Skeletal muscle satellite cell (primary cell): ENCODE results near the gene ASTN1.

ENCODE experiments used
- H3K27me3 ChIP-seq: 2 replicates; pipeline ENCODE4 v1.7.0; 2013; ENCODE audit warnings: low read length; ENCODE audit not compliant: control insufficient read depth, insufficient read depth
- H3K36me3 ChIP-seq: 2 replicates; pipeline ENCODE4 v1.7.0; 2013; ENCODE audit warnings: mild to moderate bottlenecking, control low read depth, low read length; ENCODE audit not compliant: insufficient read depth
- H3K4me1 ChIP-seq: 2 replicates; pipeline ENCODE4 v1.7.0; 2013; ENCODE audit warnings: low read length; ENCODE audit not compliant: control insufficient read depth, insufficient read depth
- H3K4me2 ChIP-seq: 2 replicates; pipeline ENCODE4 v1.7.0; 2013; ENCODE audit warnings: mild to moderate bottlenecking, low read length
- H3K4me3 ChIP-seq: 2 replicates; pipeline ENCODE4 v1.7.0; 2013; ENCODE audit warnings: low read length
- H3K9ac ChIP-seq: 2 replicates; pipeline ENCODE4 v1.7.0; 2013; ENCODE audit warnings: mild to moderate bottlenecking, low read depth, low read length, moderate library complexity
- H3K9me3 ChIP-seq: replicated peaks from 2 replicates; pipeline ENCODE4 v1.7.0; 2013; ENCODE audit warnings: mild to moderate bottlenecking, control low read depth, low read length

ASTN1 gene

DNA sequence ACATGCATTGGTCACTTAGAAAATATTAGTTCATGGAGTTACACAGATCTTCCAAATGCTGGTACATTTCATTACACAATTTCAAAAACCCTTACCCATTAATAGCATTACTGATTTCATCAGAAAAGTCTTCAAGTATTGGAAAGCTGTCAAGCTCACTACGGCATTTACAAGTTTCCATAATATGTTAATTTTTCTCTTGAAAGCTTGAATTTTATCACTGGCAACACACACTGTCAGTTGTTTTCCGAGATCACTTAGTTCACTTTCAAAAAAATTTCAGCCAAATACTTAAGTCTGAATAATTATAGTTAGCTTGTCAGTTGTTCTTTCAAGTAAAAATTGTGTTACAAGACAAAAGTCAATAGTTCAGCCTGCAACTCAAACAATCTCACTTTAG, 18.0 kb downstream of the ASTN1 start:
- peaks cover 12% of the 10 kb centered on the region for H3K27me3 ChIP-seq
- H3K36me3 ChIP-seq = no peaks in the 10 kb centered on the region
- H3K4me3 ChIP-seq = no peak overlapping the region
- H3K4me2 ChIP-seq = no peak overlapping the region
- no peaks in the 10 kb centered on the region for H3K4me1 ChIP-seq
- no peaks in the 10 kb centered on the region for H3K9me3 ChIP-seq
- H3K9ac ChIP-seq = no peak overlapping the region

DNA sequence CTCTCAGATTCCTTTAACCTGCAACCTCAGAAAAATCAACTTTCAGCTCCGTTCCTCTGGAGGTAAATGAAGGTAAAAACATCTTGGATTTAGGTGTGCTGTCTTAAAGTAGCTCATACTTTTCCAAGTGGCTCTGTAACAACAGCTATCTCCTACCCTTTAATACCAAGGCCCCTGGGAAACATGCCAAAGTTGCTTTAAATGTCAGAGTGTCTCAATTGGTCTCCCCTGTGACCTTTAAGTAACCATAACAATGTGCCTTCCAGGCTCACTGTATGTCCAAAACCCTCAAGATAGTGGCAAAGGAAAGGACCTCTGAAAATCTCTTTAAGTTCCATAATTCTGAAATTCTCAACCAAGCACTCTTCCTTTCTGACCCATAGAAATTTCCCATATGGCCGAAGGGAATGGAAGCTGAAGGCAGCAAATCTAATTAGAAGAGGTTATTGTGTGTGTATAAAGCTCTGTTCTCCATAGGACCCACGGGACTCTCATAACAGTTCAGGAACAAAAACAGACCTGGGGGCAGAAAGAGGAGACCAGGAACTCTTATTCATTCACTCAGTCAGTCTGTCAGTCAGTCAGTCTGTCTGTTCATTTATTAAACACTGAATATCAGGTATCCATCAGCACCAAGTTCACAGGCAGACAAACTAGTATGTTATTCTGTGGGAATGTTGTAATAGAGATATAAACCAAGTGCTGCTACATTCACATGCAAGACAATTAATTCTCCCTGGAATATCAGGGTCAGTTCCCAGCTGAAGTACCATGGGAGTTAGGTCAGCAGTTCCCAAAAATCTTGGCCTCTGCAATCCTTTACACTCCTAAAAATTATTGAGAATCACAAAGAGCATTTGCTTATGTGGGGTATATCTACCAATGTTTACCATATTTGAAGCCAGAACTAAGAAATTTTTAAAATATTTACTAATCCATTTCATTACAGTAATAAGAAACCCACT, 19.1 kb downstream of the ASTN1 start:
- Histone ChIP-seq H3K4me2 (no peak overlapping the region), H3K27me3 (peaks cover 12% of the 10 kb centered on the region), H3K9me3 (no peaks in the 10 kb centered on the region), H3K4me1 (no peaks in the 10 kb centered on the region), H3K9ac (no peak overlapping the region), H3K36me3 (no peaks in the 10 kb centered on the region), H3K4me3 (no peak overlapping the region)

DNA sequence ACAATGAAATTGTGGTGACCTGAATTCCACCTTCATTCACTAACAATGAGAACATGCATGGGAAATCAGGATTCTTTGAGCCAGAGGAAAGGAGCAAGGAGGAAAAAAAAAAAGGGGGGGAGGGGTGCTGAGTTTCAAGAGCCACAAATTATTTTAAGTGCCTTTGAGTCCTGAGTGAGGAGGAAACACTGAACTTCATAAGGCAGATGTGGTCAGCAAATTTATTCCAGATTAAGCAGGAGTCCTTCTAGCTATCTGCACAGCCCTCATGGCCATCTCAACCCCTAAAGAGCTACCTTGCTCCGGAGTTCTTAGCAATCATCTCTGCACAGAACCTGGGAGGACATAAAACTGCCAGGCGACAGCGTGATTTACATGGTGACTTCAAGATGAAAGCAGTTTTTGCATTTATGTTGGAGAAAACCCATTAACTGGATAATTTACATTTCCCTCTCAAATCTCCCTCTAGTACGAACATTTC, 21.7 kb downstream of the ASTN1 start:
- Histone ChIP-seq H3K36me3 (no peaks in the 10 kb centered on the region), H3K4me2 (no peak overlapping the region), H3K9ac (no peak overlapping the region), H3K4me1 (no peaks in the 10 kb centered on the region), H3K4me3 (no peak overlapping the region), H3K27me3 (peaks cover 12% of the 10 kb centered on the region), H3K9me3 (no peaks in the 10 kb centered on the region)

DNA sequence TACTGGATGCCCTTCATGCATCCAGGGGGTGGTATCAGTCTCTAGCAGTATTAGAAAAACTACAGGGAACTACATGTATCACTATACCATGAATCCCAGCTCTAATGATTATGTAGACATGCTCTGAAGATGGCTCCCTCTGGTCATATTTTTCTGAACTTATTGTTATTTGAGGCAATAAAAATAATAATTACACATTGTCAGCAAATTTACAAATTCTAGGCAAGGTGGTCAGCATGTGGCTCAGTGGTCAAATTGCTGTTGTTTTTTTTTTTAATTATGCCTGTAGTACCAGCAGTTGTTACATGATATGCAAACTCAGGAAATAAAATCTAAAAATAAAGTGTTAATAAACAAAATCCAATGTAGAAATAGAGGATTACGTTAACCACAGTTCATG, 22.5 kb downstream of the ASTN1 start:
- H3K4me1 ChIP-seq = no peaks in the 10 kb centered on the region
- no peak overlapping the region for H3K4me3 ChIP-seq
- H3K4me2 ChIP-seq = no peak overlapping the region
- H3K9me3 ChIP-seq = no peaks in the 10 kb centered on the region
- no peaks in the 10 kb centered on the region for H3K36me3 ChIP-seq
- no peak overlapping the region for H3K9ac ChIP-seq
- H3K27me3 ChIP-seq = peaks cover 12% of the 10 kb centered on the region

DNA sequence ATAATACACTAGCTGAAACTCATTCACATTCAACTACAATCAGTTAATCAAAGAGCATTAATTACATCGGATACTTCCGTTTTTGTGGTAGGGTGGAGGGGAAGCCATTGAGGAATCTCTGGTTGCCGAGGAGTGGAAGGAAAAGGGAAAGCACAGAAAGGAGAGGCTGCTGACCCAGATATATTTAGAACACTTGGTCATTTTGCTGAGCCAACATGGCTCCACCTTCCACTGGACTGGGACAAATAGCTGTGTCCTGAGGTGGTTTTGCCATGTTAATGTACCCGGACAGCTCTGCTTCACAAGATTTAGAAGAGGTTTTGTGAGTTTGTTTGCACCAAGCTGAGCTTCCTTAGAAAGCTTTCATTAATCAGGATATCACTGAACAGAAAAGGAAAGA, 26.2 kb downstream of the ASTN1 start:
- Histone ChIP-seq H3K36me3 (no peaks in the 10 kb centered on the region), H3K4me1 (no peaks in the 10 kb centered on the region), H3K4me3 (no peak overlapping the region), H3K9me3 (no peaks in the 10 kb centered on the region), H3K4me2 (no peak overlapping the region), H3K9ac (no peak overlapping the region), H3K27me3 (peaks cover 9% of the 10 kb centered on the region)

DNA sequence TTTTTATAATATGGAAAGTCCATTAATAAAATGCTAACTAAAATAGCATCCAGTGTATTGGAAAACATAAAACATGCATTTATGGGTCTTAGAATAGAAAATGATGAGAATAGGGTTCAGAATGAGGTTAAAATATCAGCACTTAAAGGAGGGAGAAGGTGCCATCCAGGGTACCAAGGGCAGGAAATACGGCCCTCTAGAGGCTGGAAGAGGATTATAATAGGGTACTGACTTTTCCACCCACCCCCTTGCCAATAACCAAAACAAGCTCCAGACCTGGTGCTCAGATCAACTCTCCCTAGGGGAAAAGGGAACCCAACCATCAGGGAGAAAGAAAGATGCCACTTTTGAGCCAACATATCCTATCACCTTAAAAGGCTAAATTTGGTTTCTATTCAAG, 26.7 kb downstream of the ASTN1 start:
- Histone ChIP-seq H3K4me1 (no peaks in the 10 kb centered on the region), H3K4me2 (no peak overlapping the region), H3K36me3 (no peaks in the 10 kb centered on the region), H3K27me3 (peaks cover 9% of the 10 kb centered on the region), H3K9me3 (no peaks in the 10 kb centered on the region), H3K9ac (no peak overlapping the region), H3K4me3 (no peak overlapping the region)

DNA sequence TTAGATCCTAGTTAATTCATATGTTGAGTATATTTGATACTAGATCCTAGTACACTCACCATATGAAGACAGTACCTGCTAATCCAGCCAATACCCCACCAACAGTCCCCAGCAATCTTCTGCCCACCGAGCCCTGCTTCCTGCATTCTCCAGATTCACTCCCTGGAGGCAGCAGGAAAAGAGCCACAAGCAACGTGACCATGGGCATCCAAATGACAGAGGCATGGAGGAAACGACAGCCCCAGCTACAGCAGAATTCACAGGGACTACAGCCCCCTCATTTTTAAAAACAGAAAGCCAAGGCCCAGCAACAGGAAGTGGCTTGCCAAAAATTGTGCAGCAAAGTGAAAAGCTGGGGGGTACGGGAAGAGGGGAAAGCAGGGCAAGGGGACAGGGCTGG, 29.3 kb downstream of the ASTN1 start:
- H3K4me3 ChIP-seq = no peak overlapping the region
- H3K27me3 ChIP-seq = peaks cover 19% of the 10 kb centered on the region
- no peak overlapping the region for H3K9ac ChIP-seq
- no peaks in the 10 kb centered on the region for H3K36me3 ChIP-seq
- H3K4me1 ChIP-seq = no peaks in the 10 kb centered on the region
- H3K4me2 ChIP-seq = no peak overlapping the region
- H3K9me3 ChIP-seq = no peaks in the 10 kb centered on the region

DNA sequence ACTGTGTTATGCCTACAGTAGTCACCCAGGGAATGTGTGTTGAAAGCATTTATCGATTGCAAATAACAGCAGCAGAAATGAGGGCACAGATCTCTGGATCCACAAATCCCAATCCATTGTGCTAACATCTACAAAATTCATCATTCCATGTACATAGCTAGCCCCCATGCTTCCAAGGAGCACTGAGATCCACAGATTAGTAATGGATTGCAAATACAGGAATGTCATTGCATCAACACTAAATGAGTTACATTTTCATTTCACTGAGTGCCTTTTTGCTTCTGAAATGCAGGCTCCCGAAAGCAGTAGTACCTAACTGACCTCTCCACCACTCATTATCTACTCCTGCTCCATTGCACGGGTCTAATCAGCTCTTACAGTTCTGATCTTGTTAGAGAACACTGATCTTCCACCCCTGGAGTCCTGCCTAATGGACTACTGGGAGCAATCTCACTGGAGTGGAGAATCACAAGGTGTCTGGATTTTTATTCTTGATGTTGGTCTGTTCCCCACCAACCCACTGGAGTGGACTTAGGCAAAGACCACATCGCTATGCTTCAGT, 30.5 kb downstream of the ASTN1 start:
- Histone ChIP-seq H3K4me3 (no peak overlapping the region), H3K27me3 (peaks cover 19% of the 10 kb centered on the region), H3K4me2 (no peak overlapping the region), H3K4me1 (no peaks in the 10 kb centered on the region), H3K9ac (no peak overlapping the region), H3K36me3 (no peaks in the 10 kb centered on the region), H3K9me3 (no peaks in the 10 kb centered on the region)

DNA sequence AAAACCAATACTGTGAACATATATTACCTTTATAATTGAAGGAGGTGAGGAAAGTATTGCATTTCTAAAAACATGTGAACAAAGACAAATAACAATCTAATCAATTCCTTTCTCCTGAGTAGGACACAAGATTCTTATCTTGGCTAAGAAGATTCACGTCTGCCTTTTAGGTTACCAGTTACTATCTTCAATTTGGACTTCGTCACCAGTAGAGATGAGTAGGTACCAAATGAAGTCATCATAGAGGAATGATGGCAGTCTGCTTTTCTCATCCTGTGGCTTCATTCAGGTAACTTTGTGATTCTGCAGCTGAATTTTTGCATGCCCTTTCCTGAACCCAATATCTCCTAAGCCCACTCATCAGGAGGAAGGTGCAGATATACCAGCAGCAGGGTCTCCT, 32.4 kb downstream of the ASTN1 start:
- Histone ChIP-seq H3K9ac (no peak overlapping the region), H3K9me3 (no peaks in the 10 kb centered on the region), H3K27me3 (peaks cover 19% of the 10 kb centered on the region), H3K4me2 (no peak overlapping the region), H3K4me1 (no peaks in the 10 kb centered on the region), H3K4me3 (no peak overlapping the region), H3K36me3 (no peaks in the 10 kb centered on the region)

DNA sequence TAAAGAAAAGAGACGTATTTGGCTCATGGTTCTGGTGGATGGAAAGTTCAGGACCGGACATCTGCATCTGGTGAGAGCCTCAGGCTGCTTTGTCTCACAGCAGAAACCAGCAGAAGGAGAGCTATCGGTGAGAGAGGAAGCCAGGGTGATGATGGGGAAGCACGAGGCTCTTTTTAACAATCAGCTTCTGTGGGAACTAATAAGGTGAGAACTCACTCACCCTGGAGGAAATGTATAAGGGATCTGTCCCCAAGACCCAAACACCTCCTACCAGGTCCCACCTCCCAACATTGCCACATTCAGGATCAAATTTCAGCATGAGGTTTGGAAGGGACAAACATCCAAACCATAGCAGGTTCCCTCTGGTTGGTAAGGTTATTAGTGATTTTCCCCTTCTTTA, 32.8 kb downstream of the ASTN1 start:
- no peak overlapping the region for H3K4me2 ChIP-seq
- H3K4me1 ChIP-seq = no peaks in the 10 kb centered on the region
- no peak overlapping the region for H3K4me3 ChIP-seq
- H3K27me3 ChIP-seq = peaks cover 19% of the 10 kb centered on the region
- H3K9me3 ChIP-seq = no peaks in the 10 kb centered on the region
- H3K36me3 ChIP-seq = no peaks in the 10 kb centered on the region
- no peak overlapping the region for H3K9ac ChIP-seq

DNA sequence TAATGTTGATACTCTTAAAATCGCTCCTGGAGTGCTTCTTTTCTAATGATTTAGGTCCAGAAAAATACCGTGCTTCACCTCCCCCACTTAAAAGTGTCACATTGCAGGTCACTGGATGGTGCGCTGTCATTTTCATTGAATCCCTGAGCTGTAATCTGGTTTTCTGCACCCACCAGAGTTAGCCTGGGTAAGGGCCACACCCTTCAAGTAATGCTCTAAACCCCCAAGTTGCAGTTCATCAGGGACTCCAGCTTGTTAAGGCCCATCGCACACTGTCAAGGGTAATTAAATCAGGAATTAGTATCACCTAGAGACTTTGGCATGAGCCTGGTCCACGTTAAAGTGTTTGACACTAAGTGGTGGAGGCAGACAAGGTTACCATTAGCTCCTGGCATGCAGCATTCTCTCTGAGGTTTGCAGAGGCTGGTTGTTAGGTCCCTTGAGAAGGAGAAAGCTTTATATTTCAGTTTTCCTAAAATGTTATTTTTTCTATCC, 34.0 kb downstream of the ASTN1 start:
- Histone ChIP-seq H3K4me3 (no peak overlapping the region), H3K4me2 (no peak overlapping the region), H3K4me1 (no peaks in the 10 kb centered on the region)

More for the DNA sequence above, 34.0 kb downstream of the ASTN1 start:
- Histone ChIP-seq H3K9me3 (no peaks in the 10 kb centered on the region), H3K27me3 (peaks cover 19% of the 10 kb centered on the region), H3K36me3 (no peaks in the 10 kb centered on the region), H3K9ac (no peak overlapping the region)
